ENCODE results near the gene SLAMF1. TPM values are rescaled to one million over a fixed set of nuclear protein-coding genes. Genes with fewer than 3 reads are reported as not detected.

SLAMF1 gene
- total and polyA plus RNA-seq, 2 donors (not counting 1 experiment from before 2014, with no cell fraction given) = 20.7 to 42.3 TPM

GRCh38 chr1:160658162-160658813, 11.4 kb upstream of the SLAMF1 start:
- WGBS (ENCODE audit: insufficient coverage) = 93% methylated on average over 5 of the region's 8 CpGs
- Histone ChIP-seq H4K20me1 (ENCODE audit: control insufficient read depth, insufficient read depth, low read length, poor library complexity, severe bottlenecking) (no peaks in the 10 kb centered on the region), H3K36me3 (replicated peaks in 1 of 2; ENCODE audit: control extremely low read depth in 1 of 2, control insufficient read depth in 1 of 2, extremely low read depth in 1 of 2, insufficient read depth in 2 of 2, low read length in 1 of 2) (no peaks in the 10 kb centered on the region), H3K79me2 (ENCODE audit: control insufficient read depth, insufficient read depth, low read length) (peaks cover 96% of the 10 kb centered on the region), H3K4me1 (ENCODE audit: control insufficient read depth in 2 of 2, insufficient read depth in 2 of 2, low read length in 2 of 2) (peaks cover 33 to 48% of the 10 kb centered on the region in 2 donors), H3K27ac (ENCODE audit: low read length in 2 of 2) (no peak overlapping the region), H3K9me3 (ENCODE audit: control extremely low read depth in 1 of 3, control insufficient read depth in 2 of 3, insufficient read depth in 1 of 3, low read length in 2 of 3) (peaks cover 0 to 2% (median 0%) of the 10 kb centered on the region in 3 donors), H3K4me3 (ENCODE audit: control extremely low read depth in 1 of 5, extremely low read depth in 1 of 5, insufficient read depth in 1 of 5, low read depth in 2 of 5, low read length in 4 of 5) (no peak overlapping the region), H3K4me2 (replicated peaks; ENCODE audit: low read depth, low read length, poor library complexity, severe bottlenecking) (no peak overlapping the region), H3K9ac (ENCODE audit: low read length) (no peak overlapping the region), H3K27me3 (replicated peaks in 1 of 4; ENCODE audit: control extremely low read depth in 1 of 4, control insufficient read depth in 3 of 4, insufficient read depth in 4 of 4, low read length in 3 of 4) (no peaks in the 10 kb centered on the region), H2AFZ (ENCODE audit: insufficient read depth, low read depth, low read length, poor library complexity, severe bottlenecking) (no peak overlapping the region)
- ChIA-PET CTCF (interaction anchor here (0.7 to 1.4 kb wide), 6 partner anchors 11 to 40 kb away, joined by 3 to 4 read pairs (median 3); partner anchors contain the start of gene SLAMF1), POLR2A (no interaction called here)
- Mint-ChIP-seq H3K9me3 (ENCODE audit: insufficient read depth) (peaks cover 3% of the 10 kb centered on the region), H3K4me3 (peak overlapping the region; percentile 35), H3K27me3 (no peaks in the 10 kb centered on the region), H3K27ac (peak overlapping the region; percentile 32), H3K4me1 (peaks cover 70% of the 10 kb centered on the region)
- no peak for DNase-seq
- intact Hi-C loops (cut with micrococcal nuclease) = no loop called here
- TF ChIP-seq CTCF (IDR thresholded peaks at IDR 0.05) = no peak
- TF ChIP-seq EZH2 (IDR thresholded peaks at IDR 0.05; ENCODE audit: borderline replicate concordance, insufficient read depth, low read depth, low read length, poor library complexity, severe bottlenecking) = no peak
- no peak for ATAC-seq (ENCODE audit: low read depth)

- H3K27ac Mint-ChIP-seq = no peak overlapping the region
- H3K9me3 Mint-ChIP-seq (ENCODE audit: insufficient read depth) = peaks cover 3% of the 10 kb centered on the region
- H3K4me3 Mint-ChIP-seq = peak overlapping the region; percentile 16
- no peaks in the 10 kb centered on the region for H3K27me3 Mint-ChIP-seq
- H3K4me1 Mint-ChIP-seq = peaks cover 70% of the 10 kb centered on the region
- ATAC-seq (ENCODE audit: low read depth) (no peak), DNase-seq (no peak)
- no peak for TF ChIP-seq CTCF (IDR thresholded peaks at IDR 0.05)
- TF ChIP-seq EZH2 (IDR thresholded peaks at IDR 0.05; ENCODE audit: borderline replicate concordance, insufficient read depth, low read depth, low read length, poor library complexity, severe bottlenecking) = no peak
- ChIA-PET CTCF (interaction anchor here (0.7 to 1.4 kb wide), 5 partner anchors 10 to 39 kb away, joined by 3 to 4 read pairs (median 3); partner anchors contain the start of gene SLAMF1), POLR2A (interaction anchor here (0.6 kb wide), 1 partner anchor 235 kb away, joined by 4 read pairs; no protein-coding TSS in a partner anchor)
- 40% methylated on average over 1 of the region's 5 CpGs for WGBS (ENCODE audit: insufficient coverage)
- peaks cover 0 to 2% (median 0%) of the 10 kb centered on the region in 3 donors for H3K9me3 ChIP-seq (ENCODE audit: control extremely low read depth in 1 of 3, control insufficient read depth in 2 of 3, insufficient read depth in 1 of 3, low read length in 2 of 3)
- H3K27me3 ChIP-seq (replicated peaks in 1 of 4; ENCODE audit: control extremely low read depth in 1 of 4, control insufficient read depth in 3 of 4, insufficient read depth in 4 of 4, low read length in 3 of 4) = no peaks in the 10 kb centered on the region
- no peak overlapping the region for H3K9ac ChIP-seq (ENCODE audit: low read length)
- H3K4me1 ChIP-seq (ENCODE audit: control insufficient read depth in 2 of 2, insufficient read depth in 2 of 2, low read length in 2 of 2) = peaks cover 34 to 52% of the 10 kb centered on the region in 2 donors
- no peak overlapping the region for H2AFZ ChIP-seq (ENCODE audit: insufficient read depth, low read depth, low read length, poor library complexity, severe bottlenecking)
- H3K36me3 ChIP-seq (replicated peaks in 1 of 2; ENCODE audit: control extremely low read depth in 1 of 2, control insufficient read depth in 1 of 2, extremely low read depth in 1 of 2, insufficient read depth in 2 of 2, low read length in 1 of 2) = no peaks in the 10 kb centered on the region
- H3K79me2 ChIP-seq (ENCODE audit: control insufficient read depth, insufficient read depth, low read length) = peaks cover 93% of the 10 kb centered on the region
- no peak overlapping the region for H3K4me3 ChIP-seq (ENCODE audit: control extremely low read depth in 1 of 5, extremely low read depth in 1 of 5, insufficient read depth in 1 of 5, low read depth in 2 of 5, low read length in 4 of 5)
- peak overlapping the region; percentile 4 for H3K4me2 ChIP-seq (replicated peaks; ENCODE audit: low read depth, low read length, poor library complexity, severe bottlenecking)
- H3K27ac ChIP-seq (ENCODE audit: low read length in 2 of 2) = no peak overlapping the region
- intact Hi-C loops (cut with micrococcal nuclease) = no loop called here
- no peaks in the 10 kb centered on the region for H4K20me1 ChIP-seq (ENCODE audit: control insufficient read depth, insufficient read depth, low read length, poor library complexity, severe bottlenecking)
These were observed 10.5 kb upstream of the SLAMF1 start for GRCh38 chr1:160657250-160657781.
